Keratinocyte (primary cell): ENCODE measurements around the gene EGFLAM. TPM values are rescaled to one million over a fixed set of nuclear protein-coding genes. Genes with fewer than 3 reads are reported as not detected.

Source experiments
- DNase-seq: peaks from one replicate; pipeline ENCODE4 v3.0.0-alpha.2; 2011; ENCODE audit warnings: low read depth, missing footprints, low spot score
- FAIRE-seq: peaks from 2 replicates; lab custom pipeline; 2011; peaks lifted over from hg19 to GRCh38; lab: Jason Lieb, UNC
- H2AFZ ChIP-seq: 2 replicates; pipeline ENCODE4 v1.6.0; 2012; ENCODE audit warnings: low read length, control low read depth, inconsistent platforms; ENCODE audit not compliant: control insufficient read depth
- H3K27ac ChIP-seq: 2 replicates; pipeline ENCODE4 v1.5.1; 2011; ENCODE audit warnings: low read length; ENCODE audit not compliant: control insufficient read depth, insufficient read depth
- H3K27me3 ChIP-seq: 3 replicates; pipeline ENCODE4 v1.6.0; 2011; ENCODE audit warnings: low read length; ENCODE audit not compliant: control insufficient read depth, insufficient read depth; ENCODE audit errors: extremely low read depth
- H3K36me3 ChIP-seq, 2 experiments: 2 replicates in 1 of 2; 3 replicates in 1 of 2; pipeline ENCODE4 v1.5.1; 2011; ENCODE audit warnings: low read length in 2 of 2, mild to moderate bottlenecking in 1 of 2; ENCODE audit not compliant: control insufficient read depth in 2 of 2, insufficient read depth in 2 of 2; ENCODE audit errors: extremely low read depth in 1 of 2
- H3K4me1 ChIP-seq: 3 replicates; pipeline ENCODE4 v1.5.1; 2011; ENCODE audit warnings: low read length; ENCODE audit not compliant: control insufficient read depth, insufficient read depth; ENCODE audit errors: extremely low read depth
- H3K4me2 ChIP-seq: 3 replicates; pipeline ENCODE4 v1.6.0; 2011; ENCODE audit warnings: low read depth, low read length; ENCODE audit not compliant: control insufficient read depth, insufficient read depth; ENCODE audit errors: extremely low read depth
- H3K4me3 ChIP-seq, 3 experiments: fragments of 200-600 bp in 1 of 3; sonication (generic) in 1 of 3; 2 replicates in 2 of 3; 3 replicates in 1 of 3; pipeline ENCODE4 v1.5.1; 2011 to 2016; ENCODE audit warnings: low read length in 3 of 3, mild to moderate bottlenecking in 3 of 3, control low read depth in 2 of 3, inconsistent platforms in 1 of 3, low read depth in 1 of 3, mixed read lengths in 1 of 3, mixed run types in 1 of 3, moderate library complexity in 1 of 3; ENCODE audit not compliant: control insufficient read depth in 2 of 3, insufficient read depth in 2 of 3; ENCODE audit errors: extremely low read depth in 1 of 3
- H3K79me2 ChIP-seq: 2 replicates; pipeline ENCODE4 v1.6.0; 2012; ENCODE audit warnings: low read length; ENCODE audit not compliant: control insufficient read depth, insufficient read depth
- H3K9ac ChIP-seq: 3 replicates; pipeline ENCODE4 v1.6.0; 2011; ENCODE audit warnings: low read length; ENCODE audit not compliant: control insufficient read depth, insufficient read depth; ENCODE audit errors: extremely low read depth
- H3K9me1 ChIP-seq: 3 replicates; pipeline ENCODE4 v1.6.0; 2011; ENCODE audit warnings: low read length; ENCODE audit not compliant: control insufficient read depth, insufficient read depth; ENCODE audit errors: extremely low read depth
- H3K9me3 ChIP-seq: 2 replicates; pipeline ENCODE4 v1.5.1; 2012; ENCODE audit warnings: low read depth, low read length; ENCODE audit not compliant: control insufficient read depth
- H4K20me1 ChIP-seq: 3 replicates; pipeline ENCODE4 v1.6.0; 2011; ENCODE audit warnings: low read length; ENCODE audit not compliant: control insufficient read depth, insufficient read depth; ENCODE audit errors: extremely low read depth
- CTCF ChIP-seq, 3 experiments: IDR thresholded peaks in 1 of 3; conservative IDR thresholded peaks in 1 of 3; optimal IDR thresholded peaks in 1 of 3; 2 replicates in 2 of 3; 3 replicates in 1 of 3; pipeline versions ENCODE3 to v1.5.1; 2011; ENCODE audit warnings: low read length in 3 of 3, mild to moderate bottlenecking in 3 of 3, moderate library complexity in 2 of 3, control low read depth in 1 of 3, inconsistent platforms in 1 of 3; ENCODE audit not compliant: insufficient read depth in 2 of 3; ENCODE audit errors: extremely low read depth in 1 of 3
- EZH2 ChIP-seq: IDR thresholded peaks from one replicate; pipeline ENCODE4 v1.6.1; 2012; ENCODE audit warnings: inconsistent platforms, mild to moderate bottlenecking, low read length, moderate library complexity
- dilution Hi-C: fragments of 300-500 bp; cut with MboI; formaldehyde crosslinking; loops from one replicate; pipeline ENCODE4 v1.7.0; 2020; ENCODE audit warnings: low sequenced_read_pairs; ENCODE audit not compliant: extremely low pct_ligation_motif_present
- polyA plus RNA-seq, 5 experiments: library from polyadenylated mRNA; depleted of rRNA in 3 of 5; stranded (reverse) in 3 of 5; stranded (forward) in 1 of 5; unstranded in 1 of 5; fragments of >200 nt; gene quantifications; 1 replicate in 1 of 5; 2 replicates in 3 of 5; 3 replicates in 1 of 5; pipeline versions ENCODE4 v1.2.1 to v1.2.3, GENCODE V29; 2011 to 2012; ENCODE audit warnings: missing spikeins in 2 of 5, low read depth in 1 of 5, low replicate concordance in 1 of 5

Gene EGFLAM
- polyA plus RNA-seq, 1 donor (not counting 4 experiments of a cell fraction or from before 2014, with no cell fraction given) = not detected

- H4K20me1 ChIP-seq = no peaks in the 10 kb centered on the region
- dilution Hi-C loops = no loop called here
Observed at GRCh38 chr5:38319491-38319890, 61.1 kb downstream of the EGFLAM start.

GRCh38 chr5:38321978-38322377, 63.6 kb downstream of the EGFLAM start:
- H3K4me2 ChIP-seq = no peak overlapping the region
- no peaks in the 10 kb centered on the region for H3K9me1 ChIP-seq
- no peaks in the 10 kb centered on the region for H4K20me1 ChIP-seq
- no peaks in the 10 kb centered on the region for H3K9me3 ChIP-seq
- peaks cover 6% of the 10 kb centered on the region for H3K4me1 ChIP-seq
- no peak overlapping the region for H3K4me3 ChIP-seq
- DNase-seq (no peak), FAIRE-seq (no peak)
- no peak overlapping the region for H2AFZ ChIP-seq
- no peak overlapping the region for H3K27ac ChIP-seq
- no peak overlapping the region for H3K9ac ChIP-seq
- H3K36me3 ChIP-seq = no peaks in the 10 kb centered on the region
- H3K79me2 ChIP-seq = no peaks in the 10 kb centered on the region
- dilution Hi-C loops = no loop called here
- no peaks in the 10 kb centered on the region for H3K27me3 ChIP-seq
- TF ChIP-seq CTCF (optimal IDR thresholded peaks at IDR 0.05 in 1 of 3, IDR thresholded peaks at IDR 0.05 in 1 of 3, conservative IDR thresholded peaks at IDR 0.05 in 1 of 3; ENCODE audit: extremely low read depth in 1 of 3, insufficient read depth in 2 of 3, low read length in 3 of 3) = no peak

More at GRCh38 chr5:38319491-38319890, 61.1 kb downstream of the EGFLAM start:
- DNase-seq (peak; percentile 19), FAIRE-seq (no peak)
- Histone ChIP-seq H3K27ac (no peak overlapping the region), H3K4me3 (no peak overlapping the region), H3K79me2 (no peaks in the 10 kb centered on the region), H3K9me1 (no peaks in the 10 kb centered on the region), H3K27me3 (no peaks in the 10 kb centered on the region), H3K4me2 (no peak overlapping the region), H3K36me3 (no peaks in the 10 kb centered on the region), H2AFZ (no peak overlapping the region), H3K9ac (no peak overlapping the region), H3K4me1 (peaks cover 6% of the 10 kb centered on the region), H3K9me3 (no peaks in the 10 kb centered on the region)
- no peak for TF ChIP-seq EZH2
- no peak for TF ChIP-seq CTCF (optimal IDR thresholded peaks at IDR 0.05 in 1 of 3, IDR thresholded peaks at IDR 0.05 in 1 of 3, conservative IDR thresholded peaks at IDR 0.05 in 1 of 3; ENCODE audit: extremely low read depth in 1 of 3, insufficient read depth in 2 of 3, low read length in 3 of 3)
